GM12801 (cell line): ENCODE data around the gene GPAT2.
"Not testable (repeated sequence)": the region's sequence is repeated elsewhere in the genome, so short reads cannot be mapped to it uniquely, and the experiment has no call there.

Experiments used
- CTCF ChIP-seq: IDR thresholded peaks from one replicate; pipeline ENCODE4 v1.5.1; 2011; ENCODE audit warnings: control low read depth; ENCODE audit not compliant: insufficient read length; ENCODE audit errors: extremely low read depth

GPAT2 gene

GRCh38 chr2:96074156-96074555, 39.4 kb upstream of the GPAT2 start:
- no peak for TF ChIP-seq CTCF

- no peak for TF ChIP-seq CTCF
Measured at GRCh38 chr2:96073170-96073775, 38.6 kb upstream of the GPAT2 start.

- TF ChIP-seq CTCF = no peak
Measured at GRCh38 chr2:96072746-96073145, 38.0 kb upstream of the GPAT2 start.

- TF ChIP-seq CTCF = no peak
Measured at GRCh38 chr2:96065381-96065930, 30.7 kb upstream of the GPAT2 start.

GRCh38 chr2:96025194-96025492, 9.6 kb downstream of the GPAT2 start:
- no peak for TF ChIP-seq CTCF

- no peak for TF ChIP-seq CTCF
Measured at GRCh38 chr2:96024336-96025193, 10.2 kb downstream of the GPAT2 start.

GRCh38 chr2:95991351-95992094, 43.2 kb downstream of the GPAT2 start, which contains the start of gene ANKRD36C:
Gene ANKRD36C (minus strand): TSS chr2:95991824. CDS start chr2:95991708, 116 bp downstream.
- TF ChIP-seq CTCF = not testable (repeated sequence)
